Measurements from ENCODE around the gene MCF2.

GRCh38 chrX:139738581-139738980, 30.6 kb upstream of the MCF2 start:
- TF ChIP-seq MXI1 (conservative IDR thresholded peaks at IDR 0.05; ENCODE audit: poor library complexity, severe bottlenecking): no peak
- no peak for TF ChIP-seq CTCF (IDR thresholded peaks at IDR 0.05; ENCODE audit: poor library complexity, severe bottlenecking)
- no peak for TF ChIP-seq POLR2AphosphoS5 (IDR thresholded peaks at IDR 0.05)
- TF ChIP-seq EP300 (conservative IDR thresholded peaks at IDR 0.05; ENCODE audit: poor library complexity, severe bottlenecking): no peak
- TF ChIP-seq, protein P1, sequence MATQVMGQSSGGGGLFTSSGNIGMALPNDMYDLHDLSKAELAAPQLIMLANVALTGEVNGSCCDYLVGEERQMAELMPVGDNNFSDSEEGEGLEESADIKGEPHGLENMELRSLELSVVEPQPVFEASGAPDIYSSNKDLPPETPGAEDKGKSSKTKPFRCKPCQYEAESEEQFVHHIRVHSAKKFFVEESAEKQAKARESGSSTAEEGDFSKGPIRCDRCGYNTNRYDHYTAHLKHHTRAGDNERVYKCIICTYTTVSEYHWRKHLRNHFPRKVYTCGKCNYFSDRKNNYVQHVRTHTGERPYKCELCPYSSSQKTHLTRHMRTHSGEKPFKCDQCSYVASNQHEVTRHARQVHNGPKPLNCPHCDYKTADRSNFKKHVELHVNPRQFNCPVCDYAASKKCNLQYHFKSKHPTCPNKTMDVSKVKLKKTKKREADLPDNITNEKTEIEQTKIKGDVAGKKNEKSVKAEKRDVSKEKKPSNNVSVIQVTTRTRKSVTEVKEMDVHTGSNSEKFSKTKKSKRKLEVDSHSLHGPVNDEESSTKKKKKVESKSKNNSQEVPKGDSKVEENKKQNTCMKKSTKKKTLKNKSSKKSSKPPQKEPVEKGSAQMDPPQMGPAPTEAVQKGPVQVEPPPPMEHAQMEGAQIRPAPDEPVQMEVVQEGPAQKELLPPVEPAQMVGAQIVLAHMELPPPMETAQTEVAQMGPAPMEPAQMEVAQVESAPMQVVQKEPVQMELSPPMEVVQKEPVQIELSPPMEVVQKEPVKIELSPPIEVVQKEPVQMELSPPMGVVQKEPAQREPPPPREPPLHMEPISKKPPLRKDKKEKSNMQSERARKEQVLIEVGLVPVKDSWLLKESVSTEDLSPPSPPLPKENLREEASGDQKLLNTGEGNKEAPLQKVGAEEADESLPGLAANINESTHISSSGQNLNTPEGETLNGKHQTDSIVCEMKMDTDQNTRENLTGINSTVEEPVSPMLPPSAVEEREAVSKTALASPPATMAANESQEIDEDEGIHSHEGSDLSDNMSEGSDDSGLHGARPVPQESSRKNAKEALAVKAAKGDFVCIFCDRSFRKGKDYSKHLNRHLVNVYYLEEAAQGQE (IDR thresholded peaks at IDR 0.05; ENCODE audit: borderline replicate concordance): no peak
- no peak for TF ChIP-seq TAF1 (IDR thresholded peaks at IDR 0.05; ENCODE audit: low read depth)
